Stimulated activated CD8-positive, alpha-beta memory T cell treated with anti-CD3 and anti-CD28 coated beads, Interleukin-15, amount 100 ng/mL, for 4 hours (primary cell): Measurements from ENCODE around the gene GOLGA6A.
"Not testable (repeated sequence)": the region's sequence is repeated elsewhere in the genome, so short reads cannot be mapped to it uniquely, and the experiment has no call there.

Experiments used
- DNase-seq, 2 donors: peaks; one replicate each; pipeline ENCODE4 v3.0.0-alpha.2; 2020; ENCODE audit warnings: low read depth in 2 of 2

GOLGA6A gene, protein sequence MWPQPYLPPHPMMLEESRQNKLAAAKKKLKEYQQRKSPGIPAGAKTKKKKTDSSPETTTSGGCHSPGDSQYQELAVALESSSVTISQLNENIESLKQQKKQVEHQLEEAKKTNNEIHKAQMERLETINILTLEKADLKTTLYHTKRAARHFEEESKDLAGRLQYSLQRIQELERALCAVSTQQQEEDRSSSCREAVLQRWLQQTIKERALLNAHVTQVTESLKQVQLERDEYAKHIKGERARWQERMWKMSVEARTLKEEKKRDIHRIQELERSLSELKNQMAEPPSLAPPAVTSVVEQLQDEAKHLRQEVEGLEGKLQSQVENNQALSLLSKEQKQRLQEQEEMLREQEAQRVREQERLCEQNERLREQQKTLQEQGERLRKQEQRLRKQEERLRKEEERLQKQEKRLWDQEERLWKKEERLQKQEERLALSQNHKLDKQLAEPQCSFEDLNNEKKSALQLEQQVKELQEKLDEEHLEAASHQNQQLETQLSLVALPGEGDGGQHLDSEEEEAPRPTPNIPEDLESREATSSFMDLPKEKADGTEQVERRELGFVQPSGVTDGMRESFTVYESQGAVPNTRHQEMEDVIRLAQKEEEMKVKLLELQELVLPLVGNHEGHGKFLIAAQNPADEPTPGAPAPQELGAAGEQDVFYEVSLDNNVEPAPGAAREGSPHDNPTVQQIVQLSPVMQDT

GRCh38 chr15:74082450-74082849 is at the start of gene GOLGA6A:
Gene GOLGA6A, minus strand, starts transcription at chr15:74082550. Its CDS starts 41 bp downstream, at chr15:74082509.
- not testable (repeated sequence) for DNase-seq

DNA sequence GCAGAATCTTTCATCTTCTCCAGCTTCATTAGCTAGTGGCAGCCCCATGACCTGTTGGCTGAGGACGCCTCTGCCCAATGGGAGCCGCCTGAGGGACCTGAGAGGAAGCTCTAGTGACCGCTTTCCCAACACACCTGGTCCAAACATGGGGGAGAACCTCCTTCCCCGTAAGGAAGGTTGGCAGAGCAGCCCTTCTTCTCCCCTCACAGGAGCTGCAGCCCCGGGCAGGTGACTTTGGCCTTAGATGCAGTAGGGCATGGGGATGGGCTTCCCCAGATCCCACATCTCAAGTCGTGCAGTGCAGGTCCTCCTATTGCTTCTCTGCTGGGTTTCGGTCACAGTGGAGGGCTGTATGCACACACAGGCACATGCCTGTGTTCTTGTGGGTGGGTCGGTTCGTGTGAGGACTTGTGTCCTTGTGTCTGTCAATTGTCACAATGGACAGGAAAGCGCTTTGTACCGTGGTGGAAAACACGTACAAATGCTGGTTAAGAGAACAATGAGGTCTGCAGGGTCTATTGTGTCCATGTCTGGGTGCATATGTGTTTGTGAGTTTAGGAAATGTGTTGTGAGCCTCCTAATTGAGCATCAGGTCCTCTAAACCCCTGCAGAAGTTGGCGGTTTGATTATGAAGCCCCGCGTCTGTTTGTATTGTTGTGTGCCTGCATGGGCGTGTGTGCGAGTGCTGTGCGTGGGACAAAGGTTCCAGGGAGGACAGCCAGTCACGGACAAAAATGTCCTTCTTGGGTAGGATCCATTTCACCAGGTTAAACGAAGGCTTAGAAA is 49.5 kb upstream of the GOLGA6A start:
- no peak for DNase-seq

GRCh38 chr15:74130849-74131627 is 48.7 kb upstream of the GOLGA6A start:
- DNase-seq = no peak

DNA sequence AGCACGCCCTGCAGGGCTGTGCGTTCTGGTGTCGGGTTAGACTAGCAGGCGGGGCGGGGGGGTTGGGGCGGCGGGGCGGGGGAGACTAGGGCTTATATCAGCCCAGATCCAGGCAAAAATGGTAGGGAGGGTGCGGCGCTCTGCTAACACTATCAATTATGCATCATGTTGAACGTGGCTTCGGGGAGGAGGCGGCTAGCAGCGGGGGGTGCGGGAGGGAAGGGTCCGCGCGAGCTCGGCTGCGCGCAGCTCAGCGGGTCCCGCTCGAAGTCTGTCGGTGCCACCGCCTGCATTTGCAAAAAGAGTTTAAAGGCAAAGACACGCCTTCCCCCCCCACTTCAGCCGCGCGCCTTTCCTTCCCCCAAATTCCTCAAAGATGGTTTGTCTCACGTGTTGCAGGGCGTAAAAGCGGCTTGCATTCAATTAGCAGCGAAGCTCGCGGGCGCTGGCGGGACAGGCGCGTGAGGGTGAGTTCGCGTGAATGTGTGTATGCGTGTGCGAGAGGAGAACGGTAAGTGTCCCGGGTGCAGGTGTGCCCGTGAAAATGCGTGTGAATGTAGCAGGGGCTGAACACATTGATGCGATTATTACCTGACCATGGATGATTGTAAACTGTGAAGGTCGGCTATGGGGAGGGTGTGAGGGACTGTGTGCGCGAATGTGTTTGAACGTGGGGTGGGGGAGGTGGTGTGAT is 48.0 kb upstream of the GOLGA6A start, which contains the start of gene ISLR2:
Gene ISLR2 (plus strand): TSS at position 432 of the 694 bp plus-strand sequence. CDS start 2,169 bp downstream, outside the sequence.
- no peak for DNase-seq

GRCh38 chr15:74129586-74130154 is 47.3 kb upstream of the GOLGA6A start:
- no peak for DNase-seq

GRCh38 chr15:74128785-74129585 is 46.6 kb upstream of the GOLGA6A start:
- no peak for DNase-seq

- DNase-seq = no peak
Measured at GRCh38 chr15:74127954-74128784, 45.8 kb upstream of the GOLGA6A start.

- peak; percentile 44 to 59 for DNase-seq
Measured at GRCh38 chr15:74127255-74127953, 45.1 kb upstream of the GOLGA6A start.

GRCh38 chr15:74124759-74125158 is 42.4 kb upstream of the GOLGA6A start:
- no peak for DNase-seq

DNA sequence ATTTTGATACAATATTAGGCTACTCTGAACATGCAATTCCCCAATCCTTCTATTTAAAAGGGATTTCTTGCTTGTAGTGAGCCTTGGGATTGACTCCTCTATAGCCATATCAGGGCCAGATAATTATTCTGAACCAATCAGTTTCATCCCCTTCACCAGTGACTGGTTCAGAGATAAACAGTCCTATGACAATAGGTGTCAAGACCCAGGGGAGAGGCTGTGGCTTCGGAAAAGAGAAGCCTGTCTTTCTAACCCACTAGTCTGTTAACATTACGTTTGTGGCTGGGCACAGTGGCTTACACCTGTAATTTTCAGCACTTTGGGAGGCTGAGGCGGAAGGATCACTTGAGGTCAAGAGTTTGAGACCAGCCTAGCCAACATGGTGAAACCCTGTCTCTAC is 41.8 kb upstream of the GOLGA6A start:
- no peak for DNase-seq

- no peak for DNase-seq
Measured at GRCh38 chr15:74123658-74124057, 41.3 kb upstream of the GOLGA6A start.

- no peak for DNase-seq
Measured at GRCh38 chr15:74123131-74123429, 40.7 kb upstream of the GOLGA6A start.

- no peak for DNase-seq
Measured at GRCh38 chr15:74122403-74123130, 40.2 kb upstream of the GOLGA6A start.

DNA sequence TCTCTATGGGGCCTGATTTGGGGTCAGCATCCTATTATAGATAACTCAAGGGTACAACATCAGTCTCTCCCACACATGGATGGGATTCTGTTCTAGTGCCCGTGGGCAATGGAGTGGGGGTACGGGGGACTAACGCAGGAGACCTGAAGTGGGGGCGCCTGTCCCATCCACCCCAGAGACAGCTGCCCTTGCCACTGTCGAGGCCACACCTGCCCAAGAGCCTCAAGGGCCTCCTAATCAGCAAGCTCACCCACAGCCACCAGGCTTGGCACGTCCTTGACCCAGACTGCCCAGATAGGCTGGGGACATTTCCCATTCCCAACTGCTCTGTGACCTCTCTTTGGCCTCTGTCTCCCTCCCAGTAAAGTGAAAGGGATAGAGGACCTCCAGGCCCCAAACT is 39.5 kb upstream of the GOLGA6A start:
- DNase-seq = no peak

GRCh38 chr15:74121039-74121438 is 38.7 kb upstream of the GOLGA6A start:
- no peak for DNase-seq

DNA sequence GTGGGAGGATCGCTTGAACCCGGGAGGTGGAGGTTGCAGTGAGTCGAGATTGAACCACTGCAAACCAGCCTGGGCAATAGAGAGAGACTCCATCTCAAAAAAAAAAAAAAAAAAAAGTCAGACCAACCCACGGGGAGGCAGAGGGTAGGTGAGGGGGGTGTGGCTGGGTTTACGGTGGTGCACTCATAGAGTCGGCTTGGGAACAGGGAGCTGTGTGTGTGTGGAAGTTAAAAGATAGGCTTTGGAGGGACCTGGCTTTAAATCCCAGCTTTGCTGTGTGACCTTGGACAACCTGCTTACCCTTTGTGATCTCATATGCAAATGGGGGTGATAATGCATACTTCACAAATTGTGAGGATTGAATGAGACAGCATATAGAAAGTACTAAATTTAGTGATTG is 38.1 kb upstream of the GOLGA6A start:
- no peak for DNase-seq

- no peak for DNase-seq
Measured at GRCh38 chr15:74109713-74110112, 27.4 kb upstream of the GOLGA6A start.

DNA sequence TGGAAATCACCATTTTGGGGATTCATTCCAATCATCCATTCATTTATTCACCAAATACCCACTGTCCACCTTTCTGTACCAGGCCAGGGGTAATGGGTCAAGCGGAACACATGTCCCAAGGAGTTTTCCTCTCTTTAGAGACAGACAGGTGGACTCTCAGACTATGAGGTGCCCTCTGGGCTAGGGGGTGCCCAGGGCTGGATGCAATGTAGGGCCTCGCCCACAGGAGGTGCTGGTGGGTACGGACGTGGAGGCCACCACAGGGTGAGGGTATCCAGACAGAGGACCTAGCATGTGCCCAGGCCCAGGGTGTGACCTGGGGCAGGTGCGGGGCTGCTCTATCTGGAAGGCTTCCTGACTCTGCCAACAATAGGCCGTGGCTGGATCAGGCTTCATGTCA is 26.3 kb upstream of the GOLGA6A start:
- not testable (repeated sequence) for DNase-seq
